Inflammatory macrophage (primary cell): ENCODE results near the gene PRKCB.
A peak's percentile ranks its signal among the peaks of the same experiment; 100 is the strongest.

Experiments
- DNase-seq, 2 donors: peaks; one replicate each; pipeline ENCODE4 v3.0.0-alpha.2; 2020 to 2022

PRKCB gene

DNA sequence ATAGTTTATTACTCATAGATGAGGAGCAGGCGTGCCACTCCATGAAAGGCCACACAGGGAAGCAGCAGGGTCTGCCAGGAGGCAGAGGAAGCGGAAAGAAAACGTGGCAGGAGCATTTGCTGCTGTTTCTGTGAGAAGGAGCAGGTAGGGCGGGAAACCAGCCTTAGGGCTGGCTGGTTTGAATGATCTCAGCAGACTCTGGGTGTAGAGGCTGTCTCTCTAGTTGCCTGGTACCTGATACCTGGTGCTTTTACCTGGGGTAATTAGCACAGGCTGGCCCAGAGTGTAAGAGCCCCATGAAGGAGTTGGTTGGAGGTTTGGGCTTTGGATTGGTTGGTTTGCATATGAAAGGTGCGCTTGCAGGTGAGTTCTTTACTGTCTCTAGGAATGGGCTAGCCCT lies 215.3 kb downstream of the PRKCB start:
- no peak for DNase-seq

DNA sequence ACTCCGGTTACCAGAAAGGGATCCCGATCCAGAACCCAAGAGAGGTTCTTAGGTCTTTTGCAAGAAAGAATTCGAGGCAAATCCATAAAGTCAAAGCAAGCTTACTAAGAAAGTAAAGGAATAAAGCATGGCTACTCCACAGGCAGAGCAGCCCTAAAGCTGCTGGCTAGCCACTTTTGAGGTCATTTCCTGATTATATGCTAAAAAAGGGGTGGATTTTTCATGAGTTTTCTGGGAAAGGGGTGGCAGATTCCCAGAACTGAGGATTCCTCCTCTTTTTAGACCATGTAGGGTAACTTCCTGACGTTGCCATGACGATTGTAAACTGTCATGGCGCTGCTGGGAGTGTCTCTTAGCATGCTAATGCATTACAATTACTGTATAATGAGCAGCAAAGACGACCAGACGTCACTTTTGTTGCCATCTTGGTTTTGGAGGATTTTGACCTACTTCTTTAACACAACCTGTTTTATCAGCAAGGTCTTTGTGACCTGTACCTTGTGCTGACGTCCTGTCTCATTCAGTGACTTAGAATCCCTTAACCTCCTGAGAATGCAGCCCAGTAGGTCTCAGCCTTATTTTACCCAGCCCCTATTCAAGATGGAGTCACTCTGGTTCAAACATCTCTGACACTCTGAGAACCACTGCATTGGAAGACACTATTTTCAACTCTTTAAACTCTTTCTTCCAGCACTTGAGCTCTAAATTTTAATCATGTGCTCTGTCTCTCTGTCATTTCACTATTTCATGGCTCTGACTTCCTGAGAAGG lies 216.7 kb downstream of the PRKCB start:
- DNase-seq, result no peak

DNA sequence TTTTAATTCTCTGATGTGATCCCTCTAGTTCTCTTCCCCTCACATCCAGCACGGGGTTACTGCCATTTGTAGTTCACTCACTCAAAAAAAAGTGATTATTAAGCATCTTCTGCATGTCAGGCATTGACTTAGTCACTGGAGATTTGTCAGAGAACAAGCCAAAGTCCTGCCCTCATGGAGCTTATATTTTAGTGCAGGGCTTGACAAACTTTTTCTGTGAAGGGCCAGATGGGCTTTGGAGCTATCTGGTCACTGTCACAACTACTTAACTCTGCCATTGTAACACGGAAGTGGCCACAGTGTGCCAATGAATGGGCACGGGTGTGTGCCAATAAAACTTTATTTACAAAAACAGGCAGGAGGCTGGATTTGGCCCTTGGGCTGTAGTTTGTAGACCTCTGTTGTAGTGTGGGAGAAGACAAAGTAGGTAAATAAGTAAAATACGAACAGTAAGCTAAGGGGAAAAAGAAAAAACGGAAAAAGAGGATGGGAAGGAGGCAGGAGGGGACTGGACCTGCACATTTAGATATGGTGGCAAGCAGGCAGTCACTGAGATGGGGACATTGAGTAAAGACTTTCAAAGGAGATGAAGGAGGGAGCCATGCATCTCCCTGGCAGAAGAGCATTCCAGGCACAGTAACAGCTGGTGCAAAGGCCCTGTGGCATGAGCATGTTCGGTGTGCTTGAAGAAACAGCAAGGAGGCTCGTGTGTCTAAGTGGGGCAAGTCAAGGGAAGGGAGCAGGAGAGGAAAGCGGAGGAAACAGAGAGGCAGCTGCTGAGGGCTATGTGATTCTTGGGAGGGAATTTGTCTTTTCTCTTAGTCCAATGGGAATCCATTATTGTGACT lies 217.5 kb downstream of the PRKCB start:
- no peak for DNase-seq

DNA sequence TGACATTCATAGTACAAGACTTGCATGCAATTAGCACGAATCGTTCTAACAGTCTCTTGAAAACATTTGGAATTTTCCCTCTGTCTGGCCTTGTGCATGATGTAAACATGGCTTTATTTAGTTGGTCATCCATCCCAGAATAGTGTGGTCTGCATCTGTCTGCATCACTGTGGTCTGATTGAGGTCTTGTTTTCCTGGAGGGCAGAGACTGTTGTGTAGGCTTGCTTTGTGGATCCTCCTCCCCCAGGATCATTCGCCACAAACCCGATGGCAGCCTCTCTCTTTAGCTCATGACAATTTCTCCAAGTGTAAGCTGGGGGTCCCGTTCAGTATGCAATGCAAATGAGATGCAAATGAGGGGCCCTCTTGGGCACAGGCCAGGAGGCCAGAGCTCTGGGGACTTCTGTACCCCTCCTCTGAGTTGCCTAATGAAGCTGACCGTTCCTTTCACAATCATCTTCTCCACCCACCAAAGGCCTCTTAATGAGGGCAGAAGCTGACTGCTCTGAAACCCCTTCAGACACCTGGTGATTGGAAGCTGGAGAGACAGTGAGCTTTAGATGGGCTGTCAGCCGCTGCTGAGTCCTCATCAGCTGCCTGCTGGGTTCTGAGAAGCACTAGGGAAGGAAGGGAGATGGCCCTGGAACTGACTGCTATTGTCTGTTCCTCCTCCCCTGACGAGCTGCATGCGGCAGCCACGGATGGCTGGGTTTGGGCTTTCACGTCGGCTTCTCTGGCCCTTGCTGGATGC lies 219.1 kb downstream of the PRKCB start:
- DNase-seq, result no peak

GRCh38 chr16:24062270-24062817 lies 226.6 kb downstream of the PRKCB start:
- no peak for DNase-seq

- DNase-seq, result no peak
These were observed 233.3 kb downstream of the PRKCB start for GRCh38 chr16:24069036-24069590.

- DNase-seq, result peak; percentile 18 to 45
These were observed 235.1 kb downstream of the PRKCB start for GRCh38 chr16:24070851-24071250.

DNA sequence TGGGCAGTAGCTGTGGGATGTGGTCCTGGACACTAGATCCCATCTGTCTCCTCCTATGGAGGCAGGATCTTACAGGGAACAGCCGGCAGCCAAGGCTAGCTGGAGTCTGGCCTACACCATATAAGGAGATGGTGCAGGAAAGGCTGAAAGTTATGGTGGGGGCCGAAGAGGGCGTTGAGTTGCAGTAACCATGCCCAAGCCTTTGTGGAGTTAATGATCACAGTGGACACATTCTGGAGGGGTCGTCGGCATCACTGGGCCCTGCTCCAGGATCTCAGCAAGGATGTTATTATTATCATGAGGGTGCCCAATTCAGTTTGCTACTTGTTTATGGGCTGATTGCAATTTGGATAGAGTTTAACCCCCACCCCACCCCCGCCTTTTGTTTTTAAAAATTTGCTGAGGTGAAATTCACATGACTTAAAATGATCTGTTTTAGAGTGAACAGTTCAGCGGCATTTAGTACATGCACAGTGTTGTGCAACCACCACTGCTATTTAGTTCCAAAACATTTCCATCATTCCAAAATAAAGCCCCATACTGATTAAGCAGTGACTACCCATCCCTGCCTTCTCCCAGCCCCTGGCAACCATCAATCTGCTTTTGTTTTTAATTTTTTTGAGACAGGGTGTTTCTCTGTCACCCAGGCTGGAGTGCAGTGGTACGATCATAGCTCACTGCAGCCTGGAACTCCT lies 236.0 kb downstream of the PRKCB start:
- DNase-seq, result no peak

- no peak for DNase-seq
These were observed 237.5 kb downstream of the PRKCB start for GRCh38 chr16:24073321-24073720.

- no peak for DNase-seq
These were observed 238.8 kb downstream of the PRKCB start for GRCh38 chr16:24074574-24074973.

DNA sequence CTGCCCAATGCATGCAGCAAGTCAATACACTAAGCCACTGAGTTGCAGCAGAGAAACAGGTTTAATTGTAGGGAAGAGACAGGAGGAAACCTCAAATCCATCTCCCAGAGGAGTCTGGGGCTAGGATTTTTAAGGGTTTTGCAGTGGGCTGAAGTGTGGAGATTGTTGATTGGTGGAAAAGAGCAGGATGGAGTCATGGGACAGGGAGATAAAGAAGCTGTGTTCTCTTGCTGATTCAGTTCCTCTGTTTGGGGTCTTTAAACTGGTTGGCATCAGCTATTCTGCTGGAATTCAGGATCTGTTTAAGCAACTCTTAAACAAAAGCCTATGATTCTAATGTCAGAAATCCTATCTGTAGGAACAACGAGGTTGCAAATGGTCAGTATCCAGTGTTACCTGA lies 239.5 kb downstream of the PRKCB start:
- no peak for DNase-seq

GRCh38 chr16:24075931-24076716 lies 240.3 kb downstream of the PRKCB start:
- DNase-seq, result no peak

GRCh38 chr16:24077292-24077691 lies 241.5 kb downstream of the PRKCB start:
- no peak for DNase-seq

DNA sequence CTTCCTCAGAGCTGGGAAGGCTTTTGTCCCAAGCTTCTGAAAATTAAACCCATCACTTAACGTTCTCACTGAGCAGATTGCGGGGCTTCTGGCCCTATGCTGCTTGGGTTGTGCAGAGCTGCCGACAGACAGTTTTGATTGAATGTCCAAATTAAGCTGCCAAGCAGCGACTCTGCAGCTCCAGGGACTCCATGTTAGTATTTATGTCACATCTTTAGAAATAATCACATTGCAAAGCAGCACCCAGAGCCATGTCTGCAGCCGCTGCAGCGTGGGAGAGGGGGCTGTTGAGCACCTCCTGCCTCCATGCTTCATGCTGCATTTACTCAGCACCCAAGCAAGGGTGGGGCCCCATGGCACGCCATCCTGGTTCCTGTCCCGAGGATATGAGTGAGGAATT lies 242.2 kb downstream of the PRKCB start:
- DNase-seq, result no peak

DNA sequence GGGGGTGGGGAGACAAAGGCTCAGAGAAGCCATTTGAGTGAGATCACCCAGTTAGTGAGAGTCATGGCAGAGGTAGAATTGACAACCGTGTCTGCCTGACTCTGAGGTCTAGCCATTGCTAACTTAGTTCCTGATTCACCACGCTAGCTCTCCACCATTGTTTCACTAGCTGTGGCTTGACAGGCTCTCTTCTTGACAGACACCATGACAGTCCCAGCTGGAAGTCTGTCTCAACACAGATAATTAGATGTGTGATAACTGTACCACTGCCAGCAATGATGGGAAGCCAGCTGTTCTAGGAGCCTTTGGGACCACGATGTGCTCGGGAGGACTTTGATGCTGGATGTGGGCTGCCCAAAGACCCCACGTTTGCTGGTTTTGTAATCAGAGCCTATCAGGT lies 249.9 kb downstream of the PRKCB start:
- no peak for DNase-seq

DNA sequence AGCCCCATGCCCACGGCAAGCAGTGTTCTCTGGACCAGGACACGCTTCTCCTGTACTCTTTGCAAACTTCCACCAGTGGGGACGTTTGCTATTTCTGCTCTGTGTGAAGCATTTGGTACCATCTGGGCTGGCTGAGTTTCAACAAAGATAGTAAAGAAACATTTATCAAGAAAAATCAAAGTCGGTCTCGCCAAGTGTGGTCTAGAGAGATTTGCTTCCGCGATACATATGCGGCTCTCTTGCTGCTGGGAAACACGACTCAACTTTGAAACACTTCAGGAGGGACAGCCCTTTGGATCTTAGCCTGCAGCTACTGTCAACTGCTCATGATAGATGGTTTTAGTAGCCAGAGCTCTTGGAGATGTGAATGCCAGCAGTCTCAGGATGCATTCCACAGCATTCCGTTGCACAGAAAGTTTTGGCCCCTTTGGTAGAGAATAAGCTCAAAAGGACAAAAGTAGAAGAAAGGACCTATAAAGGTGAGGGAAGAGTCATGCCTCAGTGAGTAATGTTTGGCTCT lies 252.2 kb downstream of the PRKCB start:
- no peak for DNase-seq

GRCh38 chr16:24088767-24089166 lies 253.0 kb downstream of the PRKCB start:
- peak in 1 of 2 donors; percentile 11 for DNase-seq

DNA sequence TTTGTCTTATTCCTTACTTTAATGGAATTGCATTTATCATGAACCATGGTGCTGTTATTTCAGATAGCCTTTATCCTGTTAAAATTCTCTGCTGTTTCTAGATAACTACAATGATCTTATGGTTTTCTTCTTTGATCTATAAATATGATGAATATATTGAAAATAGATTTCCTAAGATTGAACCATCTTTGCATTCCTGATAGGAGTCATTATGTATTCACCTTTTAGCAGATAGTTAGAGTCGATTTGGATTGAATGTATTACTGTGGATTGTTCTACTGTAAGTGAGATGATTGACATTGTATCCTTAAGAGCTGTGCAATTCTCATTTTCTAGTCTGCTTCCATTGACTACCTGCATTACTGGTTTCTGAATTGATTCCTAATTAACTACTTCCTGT lies 255.3 kb downstream of the PRKCB start:
- no peak for DNase-seq

DNA sequence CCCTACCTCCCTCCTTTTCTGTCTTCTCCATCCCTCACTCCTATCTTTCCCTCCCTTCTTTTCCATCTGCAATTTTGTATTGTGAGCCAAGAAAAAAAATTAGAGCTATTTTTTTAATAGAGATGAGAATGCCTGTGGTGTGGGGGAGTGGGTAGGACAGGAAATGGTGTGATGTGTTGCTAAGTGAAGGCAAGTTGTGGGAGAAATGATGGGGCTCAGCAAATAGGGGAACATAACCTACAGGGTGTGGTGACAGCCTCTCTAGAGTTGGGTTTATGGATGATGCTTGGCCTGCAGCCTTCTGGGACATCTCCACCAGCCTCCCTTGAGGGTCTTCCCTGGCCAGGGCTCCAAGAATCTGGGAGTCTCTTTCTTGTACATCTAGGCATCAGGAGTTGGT lies 257.3 kb downstream of the PRKCB start:
- DNase-seq, result no peak

- no peak for DNase-seq
These were observed 258.9 kb downstream of the PRKCB start for GRCh38 chr16:24094660-24095059.

- no peak for DNase-seq
These were observed 263.1 kb downstream of the PRKCB start for GRCh38 chr16:24098896-24099295.
